Measurements from ENCODE around the gene FGF1. TPM values are rescaled to one million over a fixed set of nuclear protein-coding genes. Genes with fewer than 3 reads are reported as not detected.
A peak's percentile ranks its signal among the peaks of the same experiment; 100 is the strongest.

Gene FGF1
- total RNA-seq, 2 experiments from 2014 or later = not detected

GRCh38 chr5:142657446-142657845 is 28.4 kb downstream of the FGF1 start:
- no peak for TF ChIP-seq CTCF (IDR thresholded peaks at IDR 0.05)
- Mint-ChIP-seq H3K9me3 (no peaks in the 10 kb centered on the region), H3K4me1 (ENCODE audit: low read depth) (peaks cover 8% of the 10 kb centered on the region), H3K27me3 (peaks cover 28% of the 10 kb centered on the region), H3K36me3 (ENCODE audit: low read depth) (no peaks in the 10 kb centered on the region), H3K4me3 (no peak overlapping the region), H3K27ac (no peak overlapping the region)
- DNase-seq (no peak), ATAC-seq (ENCODE audit: poor library complexity) (no peak)
- intact Hi-C loops (cut with DNase I, micrococcal nuclease) = loop anchor here in 1 of 2 experiments (2.0 kb wide), 1 partner anchor 223 kb away; no protein-coding TSS in a partner anchor
- H3K36me3 ChIP-seq (ENCODE audit: insufficient read depth, low read length) = no peaks in the 10 kb centered on the region
- no peaks in the 10 kb centered on the region for H3K4me1 ChIP-seq (ENCODE audit: insufficient read depth, low read length)
- ChIA-PET CTCF (no interaction called here), POLR2A (no interaction called here)
- H3K4me3 ChIP-seq (ENCODE audit: low read length) = no peak overlapping the region
- H3K27ac ChIP-seq (ENCODE audit: low read depth in 1 of 2, low read length in 2 of 2) = no peak overlapping the region
- peaks cover 0 to 5% of the 10 kb centered on the region in 2 experiments for H3K9me3 ChIP-seq (ENCODE audit: control insufficient read depth in 1 of 2, insufficient read depth in 1 of 2, low read length in 2 of 2)
- peaks cover 3 to 7% of the 10 kb centered on the region in 2 experiments for H3K27me3 ChIP-seq (ENCODE audit: control insufficient read depth in 1 of 2, insufficient read depth in 2 of 2, low read length in 2 of 2)

- H3K4me3 Mint-ChIP-seq = no peak overlapping the region
- peaks cover 3 to 6% of the 10 kb centered on the region in 2 experiments for H3K27me3 ChIP-seq (ENCODE audit: control insufficient read depth in 1 of 2, insufficient read depth in 2 of 2, low read length in 2 of 2)
- intact Hi-C loops (cut with DNase I, micrococcal nuclease) = loop anchor here (1.0 to 2.0 kb wide), 4 partner anchors 43 to 233 kb away; no protein-coding TSS in a partner anchor
- H3K27me3 Mint-ChIP-seq = peaks cover 16% of the 10 kb centered on the region
- no peaks in the 10 kb centered on the region for H3K36me3 Mint-ChIP-seq (ENCODE audit: low read depth)
- no peaks in the 10 kb centered on the region for H3K9me3 Mint-ChIP-seq
- ATAC-seq (ENCODE audit: poor library complexity) (peak; percentile 87), DNase-seq (peak; percentile 43 to 78 (median 60))
- no peaks in the 10 kb centered on the region for H3K4me1 ChIP-seq (ENCODE audit: insufficient read depth, low read length)
- peak; percentile 93 for TF ChIP-seq CTCF (IDR thresholded peaks at IDR 0.05)
- POLR2A ChIA-PET = interaction anchor here (0.6 kb wide), 1 partner anchor 38 kb away, joined by 3 read pairs; no protein-coding TSS in a partner anchor
- peaks cover 8% of the 10 kb centered on the region for H3K4me1 Mint-ChIP-seq (ENCODE audit: low read depth)
- H3K27ac Mint-ChIP-seq = no peak overlapping the region
- no peak overlapping the region for H3K27ac ChIP-seq (ENCODE audit: low read depth in 1 of 2, low read length in 2 of 2)
- CTCF ChIA-PET = interaction anchor here (0.6 to 2.8 kb wide), 12 partner anchors 12 to 1170 kb away, joined by 3 to 15 read pairs (median 4); partner anchors contain the start of gene SPRY4
- H3K4me3 ChIP-seq (ENCODE audit: low read length) = no peak overlapping the region
- H3K36me3 ChIP-seq (ENCODE audit: insufficient read depth, low read length) = no peaks in the 10 kb centered on the region
- H3K9me3 ChIP-seq (ENCODE audit: control insufficient read depth in 1 of 2, insufficient read depth in 1 of 2, low read length in 2 of 2) = peaks cover 0 to 5% of the 10 kb centered on the region in 2 experiments
Measured at GRCh38 chr5:142655339-142656267, 30.3 kb downstream of the FGF1 start.

GRCh38 chr5:142654578-142655058 is 31.3 kb downstream of the FGF1 start:
- Mint-ChIP-seq H3K36me3 (ENCODE audit: low read depth) (no peaks in the 10 kb centered on the region), H3K4me3 (no peak overlapping the region), H3K27ac (no peak overlapping the region), H3K9me3 (no peaks in the 10 kb centered on the region), H3K27me3 (peaks cover 15% of the 10 kb centered on the region), H3K4me1 (ENCODE audit: low read depth) (peaks cover 8% of the 10 kb centered on the region)
- Histone ChIP-seq H3K27ac (ENCODE audit: low read depth in 1 of 2, low read length in 2 of 2) (no peak overlapping the region), H3K36me3 (ENCODE audit: insufficient read depth, low read length) (no peaks in the 10 kb centered on the region), H3K27me3 (ENCODE audit: control insufficient read depth in 1 of 2, insufficient read depth in 2 of 2, low read length in 2 of 2) (peaks cover 3 to 4% of the 10 kb centered on the region in 2 experiments), H3K4me1 (ENCODE audit: insufficient read depth, low read length) (no peaks in the 10 kb centered on the region), H3K9me3 (ENCODE audit: control insufficient read depth in 1 of 2, insufficient read depth in 1 of 2, low read length in 2 of 2) (no peaks in the 10 kb centered on the region), H3K4me3 (ENCODE audit: low read length) (no peak overlapping the region)
- ATAC-seq (ENCODE audit: poor library complexity) = no peak
- intact Hi-C loops (cut with DNase I, micrococcal nuclease) = loop anchor here (1.0 to 2.0 kb wide), 3 partner anchors 44 to 234 kb away; no protein-coding TSS in a partner anchor
- POLR2A ChIA-PET = no interaction called here
- no peak for TF ChIP-seq CTCF (IDR thresholded peaks at IDR 0.05)
- no peak for DNase-seq
- CTCF ChIA-PET = interaction anchor here (0.9 to 2.8 kb wide), 2 partner anchors 58 to 234 kb away, joined by 4 to 13 read pairs; no protein-coding TSS in a partner anchor
